ENCODE results near the gene GPRC5B.

Gene GPRC5B

GRCh38 chr16:19809121-19809635 is 75.5 kb downstream of the GPRC5B start:
- FAIRE-seq, result no peak

GRCh38 chr16:19808061-19808641 is 76.5 kb downstream of the GPRC5B start:
- FAIRE-seq, result no peak

All from A204.1 (cell line).